Stimulated activated CD8-positive, alpha-beta memory T cell treated with anti-CD3 and anti-CD28 coated beads, Interleukin-4, amount 100 ng/mL, for 4 hours (primary cell): ENCODE measurements around the gene PHF13.
"Not testable (repeated sequence)": the region's sequence is repeated elsewhere in the genome, so short reads cannot be mapped to it uniquely, and the experiment has no call there.

ENCODE experiments used
- DNase-seq, 2 donors: peaks; one replicate each; pipeline ENCODE4 v3.0.0-alpha.2; 2020; ENCODE audit warnings: low read depth in 2 of 2, low spot score in 1 of 2

The PHF13 gene

GRCh38 chr1:6586404-6586816 is 27.1 kb upstream of the PHF13 start:
- no peak for DNase-seq

DNA sequence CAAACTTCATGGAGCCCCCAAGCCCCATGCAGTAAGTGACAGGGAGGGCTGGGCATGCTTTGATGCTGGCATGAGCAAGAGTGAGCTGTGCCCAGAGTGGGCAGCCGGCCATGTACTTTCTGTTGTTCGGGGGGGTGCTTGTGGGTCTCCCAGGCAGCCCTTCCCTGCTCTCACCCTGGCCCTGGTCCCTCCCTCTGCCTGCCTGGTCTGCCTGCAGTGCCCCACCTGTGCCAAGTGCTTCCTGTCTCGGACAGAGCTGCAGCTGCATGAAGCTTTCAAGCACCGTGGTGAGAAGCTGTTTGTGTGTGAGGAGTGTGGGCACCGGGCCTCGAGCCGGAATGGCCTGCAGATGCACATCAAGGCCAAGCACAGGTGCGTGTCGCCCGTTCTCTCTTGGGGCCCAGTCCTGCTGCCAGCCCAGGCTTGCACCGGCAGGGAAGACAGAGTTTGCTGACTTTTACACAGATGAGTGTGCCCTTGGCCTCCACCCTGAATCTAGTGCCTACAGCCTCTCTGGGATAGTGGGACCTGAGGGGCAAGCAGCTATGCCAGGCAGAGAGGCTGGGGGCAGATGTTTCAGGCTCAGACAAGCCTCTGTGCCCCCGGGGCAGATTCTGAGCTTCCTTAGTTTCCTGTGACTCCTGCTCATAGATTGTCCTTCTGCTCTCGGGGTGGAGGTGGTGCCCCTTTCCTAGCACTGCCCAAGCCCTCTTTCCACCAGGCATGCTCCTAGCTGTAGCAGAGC is 26.1 kb upstream of the PHF13 start:
- DNase-seq, result no peak

GRCh38 chr1:6588128-6588892 is 25.2 kb upstream of the PHF13 start:
- no peak for DNase-seq

DNA sequence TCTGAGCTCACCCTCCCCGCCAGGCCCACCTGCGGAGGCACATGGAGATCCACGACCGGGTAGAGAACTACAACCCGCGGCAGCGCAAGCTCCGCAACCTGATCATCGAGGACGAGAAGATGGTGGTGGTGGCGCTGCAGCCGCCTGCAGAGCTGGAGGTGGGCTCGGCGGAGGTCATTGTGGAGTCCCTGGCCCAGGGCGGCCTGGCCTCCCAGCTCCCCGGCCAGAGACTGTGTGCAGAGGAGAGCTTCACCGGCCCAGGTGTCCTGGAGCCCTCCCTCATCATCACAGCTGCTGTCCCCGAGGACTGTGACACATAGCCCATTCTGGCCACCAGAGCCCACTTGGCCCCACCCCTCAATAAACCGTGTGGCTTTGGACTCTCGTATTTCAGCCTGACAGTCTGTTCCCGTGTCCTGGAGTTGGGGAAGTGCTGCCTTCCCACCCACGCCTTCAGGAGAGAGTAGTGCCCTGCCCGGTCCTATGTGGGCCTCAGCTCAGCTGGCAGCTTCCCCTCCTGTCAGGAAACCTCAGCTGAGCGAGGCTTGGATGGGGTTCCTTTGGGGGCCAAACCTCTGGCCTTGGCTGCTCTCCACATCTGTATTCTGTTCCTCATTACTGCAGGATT is 24.5 kb upstream of the PHF13 start:
- DNase-seq, result no peak

GRCh38 chr1:6590046-6590445 is 23.5 kb upstream of the PHF13 start:
- DNase-seq, result no peak

- DNase-seq, result no peak
Observed at GRCh38 chr1:6591222-6591621, 22.3 kb upstream of the PHF13 start.

DNA sequence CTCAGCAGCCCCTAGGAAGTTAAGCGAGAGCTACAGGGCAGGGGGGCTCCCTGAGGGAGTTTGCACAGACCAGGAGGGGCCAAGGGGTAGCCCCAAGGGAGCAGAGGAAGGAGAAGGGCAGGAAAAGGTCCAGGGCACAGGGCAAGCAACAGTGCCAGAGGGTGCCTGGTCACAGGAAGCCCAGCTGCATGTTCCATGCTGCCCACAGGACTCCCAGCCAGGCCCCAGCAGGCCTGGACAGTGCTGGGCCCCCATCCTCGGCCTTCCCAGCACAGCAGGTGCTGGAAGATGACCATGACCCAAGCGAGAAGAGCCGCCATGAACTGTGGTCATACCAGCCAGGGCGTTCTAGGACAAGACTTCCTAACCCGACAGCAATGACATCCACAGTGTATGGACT is 21.9 kb upstream of the PHF13 start:
- no peak for DNase-seq

DNA sequence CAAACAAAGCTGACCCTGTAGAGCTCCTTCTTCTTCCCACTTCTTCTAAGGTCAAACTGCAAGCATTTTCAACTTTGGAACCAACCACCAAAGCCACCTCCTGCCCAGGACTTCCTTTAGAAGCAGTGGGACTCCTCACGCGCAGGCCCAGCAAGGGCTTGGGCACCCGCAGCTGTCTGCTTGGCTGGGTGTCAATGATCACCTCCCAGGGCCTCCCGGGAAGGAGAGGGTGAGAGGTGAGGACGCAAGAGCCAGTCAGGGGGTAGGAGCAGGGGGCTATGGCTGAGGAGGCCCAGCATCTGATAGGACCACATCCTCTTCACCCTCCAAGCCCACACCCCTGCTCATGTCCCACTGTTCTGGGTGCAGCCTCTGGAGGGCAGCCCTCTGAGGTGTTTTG is 21.1 kb upstream of the PHF13 start:
- DNase-seq, result no peak

DNA sequence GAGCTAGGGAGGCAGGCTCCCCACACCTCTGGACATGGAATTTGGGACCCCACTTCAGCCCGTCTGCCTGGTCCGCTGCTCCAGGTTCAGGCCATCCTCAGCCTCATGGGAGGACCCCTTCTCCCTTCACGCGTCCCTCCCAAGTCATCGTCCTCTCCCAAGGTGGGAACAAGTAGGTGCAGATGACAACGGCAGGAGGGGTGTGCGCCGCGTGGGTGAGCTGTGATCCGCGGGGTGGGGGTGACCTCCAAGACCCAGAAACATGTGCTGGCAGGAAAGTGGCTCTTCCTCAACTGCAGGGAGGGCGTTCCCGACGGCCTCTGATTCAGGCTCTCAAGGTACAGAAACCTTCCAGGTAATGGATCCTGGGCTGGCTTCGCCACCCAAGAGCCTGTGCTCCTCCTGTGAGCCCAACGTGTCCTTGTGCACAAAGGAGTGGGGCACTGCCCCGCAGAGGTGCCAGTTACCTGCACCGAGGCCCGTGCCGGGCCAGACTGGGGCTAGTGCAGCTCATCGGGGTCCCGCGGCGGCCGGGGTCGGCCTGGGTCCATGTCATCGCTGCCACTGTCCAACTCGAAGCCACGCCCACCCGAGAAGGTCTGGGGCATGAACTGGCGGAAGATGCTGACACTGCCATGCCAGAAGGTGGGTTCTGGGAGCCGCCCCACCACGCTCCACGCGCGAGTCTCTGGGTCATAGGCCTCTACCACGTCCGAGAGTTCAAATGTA is 20.5 kb upstream of the PHF13 start:
- DNase-seq, result no peak

DNA sequence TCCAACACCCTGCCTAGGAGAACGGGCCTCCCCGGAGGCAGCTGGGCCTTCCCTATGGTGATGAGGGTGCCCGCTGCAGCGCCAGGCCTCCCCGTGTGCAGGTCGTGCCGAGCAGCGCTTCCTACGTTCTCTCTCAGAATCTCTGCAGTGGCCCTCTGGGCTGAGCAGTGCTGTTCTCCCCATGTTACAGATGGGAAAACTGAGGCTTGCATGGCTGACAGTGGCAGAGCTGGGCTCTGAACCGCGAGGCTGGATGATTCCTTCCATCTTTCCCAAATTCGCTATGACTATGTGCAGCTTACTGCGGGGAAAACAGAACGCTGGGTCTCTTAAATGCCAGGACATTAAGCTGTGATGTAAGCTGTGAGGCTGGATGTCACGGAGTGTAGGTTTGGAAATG is 19.7 kb upstream of the PHF13 start:
- DNase-seq, result no peak

DNA sequence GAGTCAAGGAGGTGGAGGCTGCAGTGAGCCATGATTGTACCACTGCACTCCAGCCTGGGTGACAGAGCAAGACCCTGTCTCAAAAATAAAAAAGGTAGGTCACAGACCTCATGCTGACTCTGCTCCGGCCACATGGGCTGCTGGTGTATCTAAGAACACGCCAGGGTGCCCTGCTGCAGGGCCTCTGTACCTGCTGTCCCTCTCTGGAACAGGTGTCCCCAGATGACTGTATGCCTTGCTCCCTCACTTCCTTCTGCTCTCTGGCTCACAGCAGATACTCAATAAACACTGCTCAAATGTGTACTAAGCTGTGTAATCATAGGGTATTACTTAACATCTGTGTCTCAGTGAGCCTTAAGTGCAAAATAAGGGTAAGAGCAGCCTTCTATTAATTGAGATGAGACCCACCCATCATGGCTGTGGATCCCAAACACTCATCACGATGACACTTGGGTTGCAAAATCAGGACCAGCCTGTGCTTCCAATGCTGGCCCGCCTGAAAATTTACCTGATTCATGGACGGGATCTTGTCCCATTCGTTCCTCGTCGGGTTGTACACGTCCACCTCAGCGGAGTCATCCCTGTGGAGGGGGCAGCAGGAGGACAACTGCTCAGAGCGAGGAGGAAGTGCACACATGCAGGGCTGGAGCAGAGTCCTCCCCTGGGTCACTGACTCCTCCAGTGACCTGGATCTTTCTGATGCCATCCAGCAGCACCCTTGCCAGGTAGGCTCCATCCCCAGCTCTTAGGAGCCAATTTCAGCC is 18.4 kb upstream of the PHF13 start:
- no peak for DNase-seq

DNA sequence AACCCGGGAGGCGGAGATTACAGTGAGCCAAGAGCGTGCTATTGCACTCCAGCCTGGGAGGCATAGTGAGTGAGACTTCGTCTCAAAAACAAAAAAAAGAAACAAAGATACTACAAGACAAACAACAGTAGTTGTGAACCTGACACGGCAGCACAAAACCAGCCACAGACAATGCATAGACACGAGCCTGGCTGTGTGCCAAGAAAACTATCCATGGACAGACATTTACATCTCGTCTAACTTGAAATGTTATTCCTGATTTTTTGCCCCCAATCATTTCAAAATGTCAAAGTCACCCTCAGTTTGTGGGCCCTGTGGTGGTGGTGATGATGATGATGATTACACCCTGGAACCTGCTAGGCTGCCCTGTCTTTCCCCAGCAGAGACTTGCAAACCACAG is 17.2 kb upstream of the PHF13 start:
- no peak for DNase-seq

DNA sequence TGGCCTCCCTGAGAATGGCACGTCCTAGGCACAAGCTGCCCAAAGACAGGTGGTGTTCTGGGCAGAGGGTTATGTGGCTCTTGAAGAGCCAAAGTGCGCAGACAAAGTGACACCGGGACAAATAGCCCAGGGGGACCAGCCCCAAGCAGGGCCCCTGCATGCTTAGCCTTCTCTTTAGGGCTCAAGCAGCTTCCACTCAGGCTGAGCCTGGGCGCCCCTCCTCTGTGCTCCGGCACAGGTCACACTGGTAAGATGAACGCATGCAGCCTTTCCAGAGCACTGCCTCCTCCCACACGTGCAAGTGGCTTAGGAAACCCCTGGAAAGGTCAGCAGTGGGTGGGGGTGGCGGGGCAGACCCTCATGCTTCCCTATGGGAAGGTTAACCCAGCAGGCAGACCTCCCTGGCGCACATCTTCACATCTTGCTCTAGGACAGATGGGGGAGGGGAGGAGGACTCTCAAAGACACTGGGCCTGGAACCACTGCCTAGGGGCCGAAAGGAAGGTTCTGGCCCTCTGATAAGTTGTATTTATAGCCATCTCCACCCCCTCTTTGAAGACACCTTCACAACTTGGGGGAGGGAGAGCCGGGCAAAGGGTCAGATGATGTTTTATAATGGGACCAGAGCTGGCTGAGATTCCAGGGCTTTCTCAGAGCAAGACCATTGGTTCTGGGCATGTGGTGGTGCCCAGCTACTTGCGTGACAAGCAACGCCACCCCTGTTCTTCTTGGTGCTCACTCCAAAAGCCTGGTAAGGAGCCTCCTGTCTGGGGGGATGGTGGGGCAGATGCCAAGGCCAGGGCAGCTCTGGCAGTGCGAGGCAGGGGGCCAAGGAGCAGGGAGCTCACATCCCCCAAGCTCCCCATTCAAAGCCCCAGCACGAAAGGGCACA is 16.4 kb upstream of the PHF13 start:
- no peak for DNase-seq

DNA sequence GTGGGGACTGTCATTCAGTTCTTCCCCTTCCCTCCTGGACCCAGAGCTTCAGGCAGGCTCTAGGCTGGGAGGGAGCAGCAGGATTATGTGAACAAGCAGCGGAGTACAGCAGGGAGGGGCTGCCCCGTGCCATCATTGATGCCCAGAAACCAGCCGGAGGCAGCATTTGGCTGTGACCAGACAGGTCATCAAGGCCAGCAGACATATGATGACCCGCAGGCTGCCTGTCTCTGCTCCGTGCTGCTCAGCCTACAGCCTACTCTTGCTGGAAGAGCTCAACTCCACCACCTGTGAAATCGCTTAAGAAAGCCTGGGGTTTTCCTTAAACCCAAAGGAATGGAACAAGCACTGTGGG is 15.8 kb upstream of the PHF13 start:
- DNase-seq, result no peak

GRCh38 chr1:6599141-6599975 is 14.2 kb upstream of the PHF13 start:
- peak in 1 of 2 donors; percentile 62 for DNase-seq

- not testable (repeated sequence) for DNase-seq
Observed at GRCh38 chr1:6599991-6600390, 13.5 kb upstream of the PHF13 start.

GRCh38 chr1:6600410-6601048 is 13.0 kb upstream of the PHF13 start:
- DNase-seq, result no peak
